HG03378 (cell line): ENCODE results near the gene ING3.
"Not testable (repeated sequence)": the region's sequence is repeated elsewhere in the genome, so short reads cannot be mapped to it uniquely, and the experiment has no call there.

ENCODE experiments used
- ATAC-seq: cut with Tn5 transposase; IDR thresholded peaks from one replicate; pipeline ENCODE4 v1.9.1; 2021; ENCODE audit warnings: mild to moderate bottlenecking, moderate library complexity; ENCODE audit not compliant: unreplicated experiment

The ING3 gene

GRCh38 chr7:120949998-120950538 is 509 bp upstream of the ING3 start:
- no peak for ATAC-seq

- no peak for ATAC-seq
These were observed 727 bp downstream of the ING3 start for GRCh38 chr7:120951309-120951699.

GRCh38 chr7:120951826-120952225 is 1.2 kb downstream of the ING3 start:
- ATAC-seq: no peak

- peak; percentile 56 for ATAC-seq
These were observed 5.1 kb downstream of the ING3 start for GRCh38 chr7:120955577-120956149.

- no peak for ATAC-seq
These were observed 9.4 kb downstream of the ING3 start for GRCh38 chr7:120959929-120960484.

- ATAC-seq: no peak
These were observed 10.1 kb downstream of the ING3 start for GRCh38 chr7:120960714-120961113.

- no peak for ATAC-seq
These were observed 11.1 kb downstream of the ING3 start for GRCh38 chr7:120961638-120962173.

- ATAC-seq: no peak
These were observed 13.5 kb downstream of the ING3 start for GRCh38 chr7:120964088-120964487.

- no peak for ATAC-seq
These were observed 16.4 kb downstream of the ING3 start for GRCh38 chr7:120966961-120967360.

- no peak for ATAC-seq
These were observed 23.3 kb downstream of the ING3 start for GRCh38 chr7:120973849-120974248.

GRCh38 chr7:120979765-120980499 is 29.4 kb downstream of the ING3 start:
- no peak for ATAC-seq

- ATAC-seq: no peak
These were observed 30.5 kb downstream of the ING3 start for GRCh38 chr7:120981117-120981516.

- ATAC-seq: no peak
These were observed 31.5 kb downstream of the ING3 start for GRCh38 chr7:120981888-120982615.

- ATAC-seq: not testable (repeated sequence)
These were observed 33.0 kb downstream of the ING3 start for GRCh38 chr7:120983592-120983991.

GRCh38 chr7:120984406-120984805 is 33.8 kb downstream of the ING3 start:
- no peak for ATAC-seq

GRCh38 chr7:120985130-120985758 is 34.7 kb downstream of the ING3 start:
- no peak for ATAC-seq

GRCh38 chr7:120985839-120986238 is 35.3 kb downstream of the ING3 start:
- ATAC-seq: no peak

GRCh38 chr7:120986650-120987049 is 36.1 kb downstream of the ING3 start:
- ATAC-seq: no peak

GRCh38 chr7:120987280-120987679 is 36.7 kb downstream of the ING3 start:
- ATAC-seq: no peak

- ATAC-seq: peak; percentile 96
These were observed 37.4 kb downstream of the ING3 start for GRCh38 chr7:120987683-120988590.
